K562 (cell line): Measurements from ENCODE around the gene ARSK. TPM values are rescaled to one million over a fixed set of nuclear protein-coding genes. Genes with fewer than 3 reads are reported as not detected.

ENCODE experiments used
- CBFA2T2 ChIP-seq: fragments of 450-650 bp; conservative IDR thresholded peaks from 2 replicates; pipeline ENCODE4 v1.6.1; 2017; ENCODE audit warnings: mild to moderate bottlenecking
- DNMT1 ChIP-seq: fragments of 450-650 bp; IDR thresholded peaks from 2 replicates; pipeline ENCODE4 v1.6.1; 2016; ENCODE audit warnings: antibody characterized with exemption, mild to moderate bottlenecking
- ESRRB ChIP-seq: fragments of 250-450 bp; sonication (Bioruptor Pico); IDR thresholded peaks from 2 replicates; pipeline ENCODE4 v1.5.0; 2020; ENCODE audit warnings: mild to moderate bottlenecking, moderate library complexity, borderline replicate concordance
- GABPA ChIP-seq: fragments of 200-800 bp; sonication (Bioruptor generic); conservative IDR thresholded peaks from 2 replicates; pipeline ENCODE4 v1.6.1; 2016; ENCODE audit warnings: low read depth, missing genetic modification characterization, missing compliant biosample characterization
- L3MBTL2 ChIP-seq: fragments of 450-650 bp; IDR thresholded peaks from 2 replicates; pipeline ENCODE4 v1.6.1; 2016; ENCODE audit warnings: mild to moderate bottlenecking, moderate library complexity
- MAFG ChIP-seq: fragments of 450-650 bp; conservative IDR thresholded peaks from 2 replicates; pipeline ENCODE4 v1.6.1; 2016; ENCODE audit warnings: missing genetic modification characterization, missing compliant biosample characterization
- NR2C2 ChIP-seq, 2 experiments: fragments of 200-800 bp in 1 of 2; sonication (Bioruptor generic) in 1 of 2; sonication (generic) in 1 of 2; formaldehyde crosslinking in 1 of 2; IDR thresholded peaks; 2 replicates each; pipeline versions ENCODE4 v1.6.1 to v1.8.0; 2016 to 2022; ENCODE audit warnings: mild to moderate bottlenecking in 1 of 2, missing compliant biosample characterization in 1 of 2, missing genetic modification characterization in 1 of 2, missing genetic modification reagents in 1 of 2
- SMARCE1 ChIP-seq: fragments of 450-650 bp; IDR thresholded peaks from 2 replicates; pipeline ENCODE4 v1.7.1; 2016; ENCODE audit warnings: mild to moderate bottlenecking
- UBTF ChIP-seq, 2 experiments: IDR thresholded peaks; 2 replicates each; pipeline ENCODE4 v1.6.1; 2012; ENCODE audit warnings: improper control_type of control experiment in 2 of 2, low read depth in 2 of 2, low read length in 2 of 2, borderline replicate concordance in 1 of 2
- ZNF347 ChIP-seq: fragments of 450-650 bp; formaldehyde crosslinking; IDR thresholded peaks from 2 replicates; pipeline ENCODE4 v1.4.0; 2020; ENCODE audit warnings: low read depth, mild to moderate bottlenecking, moderate library complexity
- ZNF785 ChIP-seq: fragments of 250-450 bp; sonication (Bioruptor Pico); IDR thresholded peaks from 2 replicates; pipeline ENCODE4 v1.4.0; 2020; ENCODE audit warnings: mild to moderate bottlenecking
- polyA plus RNA-seq, 8 experiments: library from polyadenylated mRNA; depleted of rRNA in 4 of 8; stranded (reverse) in 5 of 8; unstranded in 3 of 8; fragments of >200 nt; fragmentation: Nextera tagmentation in 2 of 8; fragmentation: Illumina TruSeq in 1 of 8; extraction: Ambion mirVana in 2 of 8; extraction: Trizol in 1 of 8; gene quantifications; 2 replicates each; pipeline versions ENCODE4 v1.2.1 to v1.2.3, GENCODE V29; 2011 to 2014; ENCODE audit warnings: inconsistent platforms in 1 of 8, missing spikeins in 1 of 8
- total RNA-seq, 7 experiments: library from RNA; depleted of rRNA in 6 of 7; stranded (reverse); fragments of >200 nt in 6 of 7; fragmentation: Illumina TruSeq in 2 of 7; extraction: Trizol in 2 of 7; gene quantifications; 2 replicates each; pipeline versions ENCODE4 v1.2.1 to v1.2.3, GENCODE V29; 2011 to 2021; ENCODE audit warnings: low replicate concordance in 1 of 7
- TF ChIP-seq, protein P1 (sequence below), 2 experiments: fragments of 450-650 bp in 1 of 2; IDR thresholded peaks; 2 replicates each; pipeline ENCODE4 v1.6.1; 2011 to 2017; ENCODE audit warnings: low read depth in 2 of 2, antibody characterized with exemption in 1 of 2, borderline replicate concordance in 1 of 2, low read length in 1 of 2, mild to moderate bottlenecking in 1 of 2, mixed read lengths in 1 of 2; ENCODE audit not compliant: control insufficient read depth in 1 of 2
- TF ChIP-seq, protein P2 (sequence below), 3 experiments: fragments of 200-800 bp in 1 of 3; fragments of 250-450 bp in 1 of 3; fragments of 450-650 bp in 1 of 3; sonication (Bioruptor Pico) in 1 of 3; sonication (Bioruptor generic) in 1 of 3; formaldehyde crosslinking in 1 of 3; IDR thresholded peaks; 2 replicates each; pipeline versions ENCODE4 v1.6.1 to v1.8.0; 2016 to 2022; ENCODE audit warnings: mild to moderate bottlenecking in 2 of 3, missing genetic modification characterization in 2 of 3, missing compliant biosample characterization in 1 of 3, moderate library complexity in 1 of 3
- TF ChIP-seq, protein P3 (sequence below), 2 experiments: fragments of 450-650 bp; conservative IDR thresholded peaks; 2 replicates each; pipeline ENCODE4 v1.6.1; 2017; ENCODE audit warnings: mild to moderate bottlenecking in 2 of 2, moderate library complexity in 2 of 2

Gene ARSK
- total and polyA plus RNA-seq, 9 of the 15 experiments (the other 6 are each of a cell fraction or from before 2014, with no cell fraction given), result 2.7 to 9.4 (median 7.1) TPM

DNA sequence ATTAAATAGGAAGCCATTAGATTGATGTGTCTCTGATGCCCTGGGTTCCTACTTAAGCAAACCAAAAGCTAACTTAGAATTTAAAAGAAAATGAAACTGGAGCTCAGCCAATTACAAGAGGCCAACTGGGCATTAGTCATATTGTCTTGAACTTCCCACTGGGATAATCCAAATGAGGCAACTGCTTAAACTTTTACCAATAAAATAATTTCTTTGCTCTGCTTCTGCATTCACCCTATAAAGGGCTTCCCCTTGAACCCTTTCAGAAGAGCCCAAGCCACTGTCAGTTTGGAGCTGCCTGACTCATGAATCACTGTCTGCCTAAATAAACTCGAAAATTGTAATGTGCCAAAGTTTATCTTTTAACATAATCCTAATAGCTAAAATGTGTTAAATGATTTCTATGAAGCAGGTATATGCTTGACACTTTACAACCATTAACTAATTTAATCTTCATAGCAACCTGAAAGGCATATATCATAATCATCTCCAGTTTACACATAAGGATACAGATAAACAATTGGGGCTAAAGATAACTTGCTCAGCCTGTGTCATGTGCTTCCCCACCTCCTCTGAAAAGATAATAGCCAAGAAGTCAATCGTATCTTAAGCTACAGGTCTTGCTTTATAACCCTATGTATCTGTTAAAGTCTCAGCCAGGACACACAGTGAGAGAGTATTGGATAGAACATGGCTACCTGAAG is 76.5 kb downstream of the ARSK start (continued):
- TF ChIP-seq UBTF (IDR thresholded peaks at IDR 0.05; ENCODE audit: borderline replicate concordance in 1 of 2, low read depth in 2 of 2, low read length in 2 of 2) (no peak), CBFA2T2 (peak; percentile 62), GABPA (no peak), NR2C2 (CRISPR knock-in tag; IDR thresholded peaks at IDR 0.05) (no peak), NR2C2 (tag; IDR thresholded peaks at IDR 0.05) (no peak), ZNF347 (no peak), L3MBTL2 (no peak), ESRRB (CRISPR knock-in tag) (no peak), MAFG (tag) (no peak), DNMT1 (no peak), SMARCE1 (peak; percentile 44; the same call in 1 of the 2 replicates), ZNF785 (CRISPR knock-in tag) (no peak)
- TF ChIP-seq, protein P1, sequence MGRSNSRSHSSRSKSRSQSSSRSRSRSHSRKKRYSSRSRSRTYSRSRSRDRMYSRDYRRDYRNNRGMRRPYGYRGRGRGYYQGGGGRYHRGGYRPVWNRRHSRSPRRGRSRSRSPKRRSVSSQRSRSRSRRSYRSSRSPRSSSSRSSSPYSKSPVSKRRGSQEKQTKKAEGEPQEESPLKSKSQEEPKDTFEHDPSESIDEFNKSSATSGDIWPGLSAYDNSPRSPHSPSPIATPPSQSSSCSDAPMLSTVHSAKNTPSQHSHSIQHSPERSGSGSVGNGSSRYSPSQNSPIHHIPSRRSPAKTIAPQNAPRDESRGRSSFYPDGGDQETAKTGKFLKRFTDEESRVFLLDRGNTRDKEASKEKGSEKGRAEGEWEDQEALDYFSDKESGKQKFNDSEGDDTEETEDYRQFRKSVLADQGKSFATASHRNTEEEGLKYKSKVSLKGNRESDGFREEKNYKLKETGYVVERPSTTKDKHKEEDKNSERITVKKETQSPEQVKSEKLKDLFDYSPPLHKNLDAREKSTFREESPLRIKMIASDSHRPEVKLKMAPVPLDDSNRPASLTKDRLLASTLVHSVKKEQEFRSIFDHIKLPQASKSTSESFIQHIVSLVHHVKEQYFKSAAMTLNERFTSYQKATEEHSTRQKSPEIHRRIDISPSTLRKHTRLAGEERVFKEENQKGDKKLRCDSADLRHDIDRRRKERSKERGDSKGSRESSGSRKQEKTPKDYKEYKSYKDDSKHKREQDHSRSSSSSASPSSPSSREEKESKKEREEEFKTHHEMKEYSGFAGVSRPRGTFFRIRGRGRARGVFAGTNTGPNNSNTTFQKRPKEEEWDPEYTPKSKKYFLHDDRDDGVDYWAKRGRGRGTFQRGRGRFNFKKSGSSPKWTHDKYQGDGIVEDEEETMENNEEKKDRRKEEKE (IDR thresholded peaks at IDR 0.05; ENCODE audit: borderline replicate concordance in 1 of 2, control insufficient read depth in 1 of 2, low read depth in 2 of 2, low read length in 1 of 2), result no peak
- TF ChIP-seq, protein P2, sequence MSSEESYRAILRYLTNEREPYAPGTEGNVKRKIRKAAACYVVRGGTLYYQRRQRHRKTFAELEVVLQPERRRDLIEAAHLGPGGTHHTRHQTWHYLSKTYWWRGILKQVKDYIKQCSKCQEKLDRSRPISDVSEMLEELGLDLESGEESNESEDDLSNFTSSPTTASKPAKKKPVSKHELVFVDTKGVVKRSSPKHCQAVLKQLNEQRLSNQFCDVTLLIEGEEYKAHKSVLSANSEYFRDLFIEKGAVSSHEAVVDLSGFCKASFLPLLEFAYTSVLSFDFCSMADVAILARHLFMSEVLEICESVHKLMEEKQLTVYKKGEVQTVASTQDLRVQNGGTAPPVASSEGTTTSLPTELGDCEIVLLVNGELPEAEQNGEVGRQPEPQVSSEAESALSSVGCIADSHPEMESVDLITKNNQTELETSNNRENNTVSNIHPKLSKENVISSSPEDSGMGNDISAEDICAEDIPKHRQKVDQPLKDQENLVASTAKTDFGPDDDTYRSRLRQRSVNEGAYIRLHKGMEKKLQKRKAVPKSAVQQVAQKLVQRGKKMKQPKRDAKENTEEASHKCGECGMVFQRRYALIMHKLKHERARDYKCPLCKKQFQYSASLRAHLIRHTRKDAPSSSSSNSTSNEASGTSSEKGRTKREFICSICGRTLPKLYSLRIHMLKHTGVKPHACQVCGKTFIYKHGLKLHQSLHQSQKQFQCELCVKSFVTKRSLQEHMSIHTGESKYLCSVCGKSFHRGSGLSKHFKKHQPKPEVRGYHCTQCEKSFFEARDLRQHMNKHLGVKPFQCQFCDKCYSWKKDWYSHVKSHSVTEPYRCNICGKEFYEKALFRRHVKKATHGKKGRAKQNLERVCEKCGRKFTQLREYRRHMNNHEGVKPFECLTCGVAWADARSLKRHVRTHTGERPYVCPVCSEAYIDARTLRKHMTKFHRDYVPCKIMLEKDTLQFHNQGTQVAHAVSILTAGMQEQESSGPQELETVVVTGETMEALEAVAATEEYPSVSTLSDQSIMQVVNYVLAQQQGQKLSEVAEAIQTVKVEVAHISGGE (CRISPR knock-in tag; IDR thresholded peaks at IDR 0.05), result no peak
- TF ChIP-seq, protein P3, sequence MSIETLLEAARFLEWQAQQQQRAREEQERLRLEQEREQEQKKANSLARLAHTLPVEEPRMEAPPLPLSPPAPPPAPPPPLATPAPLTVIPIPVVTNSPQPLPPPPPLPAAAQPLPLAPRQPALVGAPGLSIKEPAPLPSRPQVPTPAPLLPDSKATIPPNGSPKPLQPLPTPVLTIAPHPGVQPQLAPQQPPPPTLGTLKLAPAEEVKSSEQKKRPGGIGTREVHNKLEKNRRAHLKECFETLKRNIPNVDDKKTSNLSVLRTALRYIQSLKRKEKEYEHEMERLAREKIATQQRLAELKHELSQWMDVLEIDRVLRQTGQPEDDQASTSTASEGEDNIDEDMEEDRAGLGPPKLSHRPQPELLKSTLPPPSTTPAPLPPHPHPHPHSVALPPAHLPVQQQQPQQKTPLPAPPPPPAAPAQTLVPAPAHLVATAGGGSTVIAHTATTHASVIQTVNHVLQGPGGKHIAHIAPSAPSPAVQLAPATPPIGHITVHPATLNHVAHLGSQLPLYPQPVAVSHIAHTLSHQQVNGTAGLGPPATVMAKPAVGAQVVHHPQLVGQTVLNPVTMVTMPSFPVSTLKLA (conservative IDR thresholded peaks at IDR 0.05), result peak in 1 of 2 experiments; percentile 3; a peak in 1 of 4 replicates
